Measurements from ENCODE around the gene ICAM3. TPM values are rescaled to one million over a fixed set of nuclear protein-coding genes. Genes with fewer than 3 reads are reported as not detected.
"Not testable (repeated sequence)": the region's sequence is repeated elsewhere in the genome, so short reads cannot be mapped to it uniquely, and the experiment has no call there.

Gene ICAM3
- total RNA-seq, 1 donor, result 3.6 TPM

DNA sequence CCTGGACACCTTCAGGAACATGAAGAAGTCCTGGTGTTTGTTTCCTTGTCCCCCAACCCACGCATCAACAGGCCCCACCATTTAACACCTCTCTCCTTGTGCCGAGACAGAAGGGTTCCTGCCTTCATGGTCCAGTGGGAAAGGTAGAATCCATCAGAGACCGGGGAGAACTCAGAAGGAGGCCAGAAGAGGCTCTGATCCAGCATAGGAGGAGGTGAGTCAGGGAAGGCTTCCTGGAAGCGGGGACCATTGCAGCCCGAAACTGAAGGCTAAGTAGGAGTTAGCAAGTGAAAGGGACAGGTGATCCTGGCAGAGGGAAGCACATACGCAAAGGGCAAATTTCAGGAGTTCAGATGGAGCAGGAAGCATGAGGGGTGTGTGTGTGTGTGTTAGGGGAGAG, 484 bp downstream of the ICAM3 start:
- Histone ChIP-seq H3K4me2 (ENCODE audit: insufficient read depth, low read length) (no peak overlapping the region), H3K27ac (ENCODE audit: low read depth, low read length) (no peak overlapping the region), H3K4me1 (ENCODE audit: insufficient read depth, low read length) (peaks cover 7% of the 10 kb centered on the region), H3K4me3 (ENCODE audit: insufficient read depth, low read length) (no peak overlapping the region), H3K79me2 (ENCODE audit: insufficient read depth, low read length) (no peaks in the 10 kb centered on the region), H3K9me3 (ENCODE audit: low read depth, low read length) (no peaks in the 10 kb centered on the region), H2AFZ (ENCODE audit: low read length) (no peak overlapping the region), H4K20me1 (ENCODE audit: insufficient read depth, low read length) (no peaks in the 10 kb centered on the region), H3K27me3 (ENCODE audit: insufficient read depth, low read length) (no peaks in the 10 kb centered on the region), H3K36me3 (ENCODE audit: insufficient read depth, low read length) (no peaks in the 10 kb centered on the region)
- no peak for TF ChIP-seq CTCF (IDR thresholded peaks at IDR 0.05; ENCODE audit: extremely low read depth, low read depth, low read length)
- DNase-seq (ENCODE audit: insufficient read length, low spot score, missing footprints), result peak; percentile 50

DNA sequence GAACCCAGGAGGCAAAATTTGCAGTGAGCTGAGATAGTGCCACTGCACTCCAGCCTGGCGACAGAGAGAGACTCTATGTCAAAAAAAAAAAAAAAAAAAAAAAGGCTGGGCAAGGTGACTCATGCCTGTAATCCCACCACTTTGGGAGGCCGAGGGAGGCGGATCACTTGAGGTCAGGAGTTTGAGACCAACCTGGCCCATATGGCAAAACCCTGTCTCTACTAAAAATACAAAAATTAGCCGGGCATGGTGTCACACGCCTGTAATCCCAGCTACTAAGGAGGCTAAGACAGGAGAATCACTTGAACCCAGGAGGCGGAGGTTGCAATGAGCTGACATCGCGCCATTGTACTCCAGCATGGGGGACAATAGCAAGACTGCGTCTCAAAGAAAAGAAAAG, 2.7 kb downstream of the ICAM3 start:
- Histone ChIP-seq H4K20me1 (ENCODE audit: insufficient read depth, low read length) (peaks cover 11% of the 10 kb centered on the region), H3K79me2 (ENCODE audit: insufficient read depth, low read length) (peaks cover 18% of the 10 kb centered on the region), H3K4me1 (ENCODE audit: insufficient read depth, low read length) (peaks cover 21% of the 10 kb centered on the region)
- H3K9me3 ChIP-seq (ENCODE audit: low read depth, low read length); H3K4me3 ChIP-seq (ENCODE audit: insufficient read depth, low read length); H3K4me2 ChIP-seq (ENCODE audit: insufficient read depth, low read length); H3K36me3 ChIP-seq (ENCODE audit: insufficient read depth, low read length); H2AFZ ChIP-seq (ENCODE audit: low read length); H3K27ac ChIP-seq (ENCODE audit: low read depth, low read length); DNase-seq (ENCODE audit: insufficient read length, low spot score, missing footprints); H3K27me3 ChIP-seq (ENCODE audit: insufficient read depth, low read length): not testable (repeated sequence)

DNA sequence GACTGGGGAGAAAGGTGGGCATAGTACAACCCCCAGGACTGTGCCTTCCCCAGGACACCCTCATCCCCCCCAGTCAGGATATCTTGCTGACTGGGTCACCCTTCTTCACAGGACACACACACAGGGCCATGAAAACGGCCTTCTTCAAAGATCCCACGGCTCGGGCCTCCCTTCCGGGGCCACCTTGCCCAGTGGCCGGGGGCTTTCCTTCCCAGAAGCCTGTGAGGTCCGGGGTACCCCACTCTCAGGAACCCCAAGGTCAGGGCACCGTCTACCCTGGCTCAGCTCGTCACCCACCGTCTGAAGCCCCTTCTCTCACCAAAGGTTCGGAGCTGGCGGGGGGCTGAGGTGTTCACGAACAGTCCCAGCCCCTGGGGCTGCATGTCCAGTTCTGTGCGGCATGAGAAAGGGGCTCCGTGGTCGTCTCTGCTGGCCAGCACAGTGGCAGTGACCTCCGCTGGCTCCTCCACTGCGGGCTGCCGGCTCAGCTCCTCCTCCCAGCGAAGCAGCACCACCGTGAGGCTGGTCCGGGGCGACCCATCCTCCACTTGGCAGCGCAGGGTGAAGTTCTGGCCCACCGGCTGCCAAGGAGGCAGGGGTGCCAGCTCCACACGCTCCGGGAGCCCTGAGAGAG, 4.0 kb downstream of the ICAM3 start:
- DNase-seq (ENCODE audit: insufficient read length, low spot score, missing footprints), result no peak
- no peak for TF ChIP-seq CTCF (IDR thresholded peaks at IDR 0.05; ENCODE audit: extremely low read depth, low read depth, low read length)
- peaks cover 15% of the 10 kb centered on the region for H4K20me1 ChIP-seq (ENCODE audit: insufficient read depth, low read length)
- H3K4me3 ChIP-seq (ENCODE audit: insufficient read depth, low read length), result peak overlapping the region; percentile 99
- peak overlapping the region; percentile 96 for H2AFZ ChIP-seq (ENCODE audit: low read length)
- peaks cover 2% of the 10 kb centered on the region for H3K36me3 ChIP-seq (ENCODE audit: insufficient read depth, low read length)
- H3K9me3 ChIP-seq (ENCODE audit: low read depth, low read length), result no peaks in the 10 kb centered on the region
- H3K4me2 ChIP-seq (ENCODE audit: insufficient read depth, low read length), result peak overlapping the region; percentile 99
- H3K79me2 ChIP-seq (ENCODE audit: insufficient read depth, low read length), result peaks cover 28% of the 10 kb centered on the region
- H3K27me3 ChIP-seq (ENCODE audit: insufficient read depth, low read length), result no peaks in the 10 kb centered on the region
- H3K4me1 ChIP-seq (ENCODE audit: insufficient read depth, low read length), result peaks cover 22% of the 10 kb centered on the region
- no peak overlapping the region for H3K27ac ChIP-seq (ENCODE audit: low read depth, low read length)

GRCh38 chr19:10334588-10335351, 4.7 kb downstream of the ICAM3 start:
- TF ChIP-seq CTCF (IDR thresholded peaks at IDR 0.05; ENCODE audit: extremely low read depth, low read depth, low read length), result no peak
- H3K27ac ChIP-seq (ENCODE audit: low read depth, low read length), result peak overlapping the region; percentile 60
- H3K79me2 ChIP-seq (ENCODE audit: insufficient read depth, low read length), result peaks cover 34% of the 10 kb centered on the region
- peak overlapping the region; percentile 96 for H2AFZ ChIP-seq (ENCODE audit: low read length)
- H3K36me3 ChIP-seq (ENCODE audit: insufficient read depth, low read length), result peaks cover 9% of the 10 kb centered on the region
- H3K4me3 ChIP-seq (ENCODE audit: insufficient read depth, low read length), result peak overlapping the region; percentile 99
- DNase-seq (ENCODE audit: insufficient read length, low spot score, missing footprints), result peak; percentile 99
- peaks cover 20% of the 10 kb centered on the region for H4K20me1 ChIP-seq (ENCODE audit: insufficient read depth, low read length)
- H3K9me3 ChIP-seq (ENCODE audit: low read depth, low read length), result no peaks in the 10 kb centered on the region
- no peaks in the 10 kb centered on the region for H3K27me3 ChIP-seq (ENCODE audit: insufficient read depth, low read length)
- peak overlapping the region; percentile 99 for H3K4me2 ChIP-seq (ENCODE audit: insufficient read depth, low read length)
- H3K4me1 ChIP-seq (ENCODE audit: insufficient read depth, low read length), result peaks cover 22% of the 10 kb centered on the region

Data from osteoblast (primary cell).